ENCODE measurements around the gene FIBCD1.
"Not testable (repeated sequence)": the region's sequence is repeated elsewhere in the genome, so short reads cannot be mapped to it uniquely, and the experiment has no call there.

The FIBCD1 gene

GRCh38 chr9:130973686-130974281, 34.7 kb upstream of the FIBCD1 start:
- DNase-seq = no peak

DNA sequence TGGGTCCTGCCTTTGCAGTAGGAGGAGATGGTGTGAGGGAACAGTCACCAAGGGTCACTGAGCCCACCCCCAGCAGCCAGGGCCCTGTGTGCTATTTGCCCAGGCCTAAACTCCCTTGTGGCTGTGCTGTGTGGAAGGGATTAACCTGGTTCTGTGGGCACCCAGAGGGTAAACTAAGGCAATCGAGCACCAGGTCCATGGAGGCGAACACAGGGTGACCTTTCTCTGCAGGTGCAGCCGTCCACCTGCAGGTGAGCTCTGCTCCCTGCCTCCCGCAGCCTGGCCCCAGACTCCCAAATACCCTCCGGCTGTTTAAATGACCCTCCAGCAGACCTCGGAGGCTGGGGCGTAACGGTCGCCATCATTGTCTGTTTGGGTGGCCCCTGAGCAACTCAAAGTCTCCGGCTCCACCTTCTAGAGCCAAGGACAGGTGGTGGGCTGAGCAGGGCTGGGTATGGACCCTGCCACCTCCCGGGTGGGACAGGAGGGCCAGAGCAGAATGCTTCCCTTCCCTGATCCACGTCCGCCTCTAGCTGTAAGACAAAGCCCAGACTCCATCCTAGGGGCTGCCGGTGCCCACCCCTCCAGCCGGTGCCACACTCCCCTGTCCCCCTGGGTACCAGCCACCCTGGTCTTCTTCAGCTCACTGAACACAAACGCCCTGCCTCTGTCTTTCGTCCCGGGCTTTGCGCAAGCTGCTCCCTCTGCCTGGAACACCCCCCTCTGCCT, 34.1 kb upstream of the FIBCD1 start:
- DNase-seq = no peak

- DNase-seq = no peak
These were observed 33.4 kb upstream of the FIBCD1 start for GRCh38 chr9:130972277-130972956.

DNA sequence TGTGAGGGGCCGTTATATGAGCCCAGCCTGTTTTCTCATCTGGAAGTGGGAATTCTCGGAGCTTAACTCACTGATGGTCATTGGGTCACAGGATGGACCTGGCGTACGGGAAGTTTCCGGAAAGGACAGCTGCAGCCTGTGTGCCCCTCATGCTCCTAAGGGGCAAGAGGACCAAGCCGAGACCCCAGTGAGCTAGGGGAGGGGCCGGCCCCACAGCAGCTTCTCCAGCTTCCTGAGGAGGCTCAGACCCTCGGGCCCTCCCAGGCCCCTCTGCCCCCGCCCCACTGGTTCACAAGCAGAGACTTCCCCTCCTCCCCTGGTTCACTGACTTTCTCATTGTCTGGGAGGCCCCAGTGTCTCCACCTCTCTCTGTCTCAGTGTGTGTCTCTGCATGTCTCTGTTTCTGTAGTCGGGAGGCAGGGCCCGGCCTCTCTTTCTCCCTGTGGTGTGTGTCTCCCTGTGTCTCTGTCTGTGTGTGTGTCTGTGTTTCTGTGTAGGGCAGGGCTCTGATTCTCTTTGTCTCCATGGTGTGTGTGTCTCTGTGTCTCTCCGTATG, 32.3 kb upstream of the FIBCD1 start:
- DNase-seq = no peak

GRCh38 chr9:130970855-130971254, 31.8 kb upstream of the FIBCD1 start:
- DNase-seq = no peak

- DNase-seq = no peak
These were observed 31.0 kb upstream of the FIBCD1 start for GRCh38 chr9:130970052-130970451.

- no peak for DNase-seq
These were observed 26.6 kb upstream of the FIBCD1 start for GRCh38 chr9:130965680-130966079.

GRCh38 chr9:130963916-130964315, 24.9 kb upstream of the FIBCD1 start:
- no peak for DNase-seq

GRCh38 chr9:130963337-130963908, 24.4 kb upstream of the FIBCD1 start:
- DNase-seq = no peak

- no peak for DNase-seq
These were observed 23.6 kb upstream of the FIBCD1 start for GRCh38 chr9:130962418-130963316.

DNA sequence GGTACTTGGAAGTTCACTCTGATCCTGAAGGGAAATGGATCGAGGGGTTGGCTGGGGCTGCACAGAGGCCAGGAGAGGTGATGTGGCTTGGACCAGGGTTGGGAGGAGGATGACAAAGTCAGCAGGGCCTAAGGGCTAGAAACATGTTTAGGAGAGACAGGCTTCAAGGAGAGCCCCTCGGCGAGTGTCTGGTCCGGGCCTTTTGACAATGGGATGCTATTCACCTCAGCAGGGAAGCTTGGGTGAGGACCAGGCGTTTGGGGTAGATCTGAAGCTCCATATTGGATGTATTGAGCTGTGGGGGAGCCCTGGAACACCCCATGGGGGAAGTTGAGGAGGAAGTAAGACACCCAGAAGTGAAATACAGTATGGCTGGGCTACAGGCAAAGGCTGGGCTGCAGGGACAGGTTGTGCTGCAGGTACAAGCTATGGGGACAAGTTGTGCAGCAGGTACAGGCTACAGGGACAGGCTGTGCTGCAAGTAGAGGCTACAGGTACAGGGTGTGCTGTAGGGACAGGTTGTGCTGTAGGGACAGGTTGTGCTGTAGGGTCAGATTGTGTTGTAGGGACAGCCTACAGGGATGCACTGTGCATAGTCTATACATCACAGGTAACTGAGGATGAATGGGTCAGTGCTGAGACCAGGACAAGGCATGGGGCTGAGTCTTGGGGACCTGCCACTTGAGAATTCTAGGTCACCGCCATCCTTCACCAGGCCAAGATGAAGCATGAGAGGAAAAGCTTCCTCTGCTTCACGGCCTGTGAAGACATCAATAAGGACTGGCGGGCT, 22.7 kb upstream of the FIBCD1 start:
- no peak for DNase-seq

DNA sequence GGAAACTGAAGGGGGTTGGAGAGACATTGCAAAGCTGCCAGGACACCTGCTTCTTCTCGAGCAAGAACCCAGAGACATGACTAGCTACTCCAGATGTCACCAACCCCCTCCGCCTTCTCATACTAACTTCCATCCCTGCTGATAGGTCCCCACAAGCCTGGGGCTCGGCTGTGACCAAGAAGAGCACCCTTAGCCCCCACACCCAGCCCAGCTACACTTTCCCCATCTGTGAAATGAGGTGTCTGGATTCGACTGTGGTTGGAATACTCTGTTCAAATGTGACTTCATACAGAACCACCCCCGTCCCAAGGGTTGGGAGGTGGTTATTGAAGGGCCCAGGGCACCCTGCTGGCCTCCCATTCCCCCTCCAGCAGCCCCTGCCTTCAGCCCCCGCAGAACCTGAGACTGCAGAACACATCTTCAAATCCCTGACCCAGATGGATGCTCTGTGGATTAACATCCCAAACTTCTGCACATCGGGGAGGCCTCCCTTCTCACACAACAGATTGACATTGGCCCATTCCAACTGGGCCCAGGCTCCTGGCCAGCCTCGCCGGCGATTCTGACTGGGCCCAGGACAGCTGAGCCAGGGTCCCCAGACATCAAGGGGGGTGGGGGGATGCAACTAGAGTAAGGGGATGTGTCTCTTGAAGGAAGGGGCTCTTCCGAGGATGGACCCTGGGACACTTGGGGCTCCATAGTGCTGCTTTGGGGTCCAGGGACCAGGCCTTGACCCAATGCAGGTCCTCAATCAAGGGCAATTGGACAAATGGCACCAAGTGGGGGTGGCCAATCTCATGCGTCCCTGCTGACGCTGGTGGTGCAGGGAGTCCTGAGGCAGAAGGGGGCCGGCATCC, 21.7 kb upstream of the FIBCD1 start:
- no peak for DNase-seq

DNA sequence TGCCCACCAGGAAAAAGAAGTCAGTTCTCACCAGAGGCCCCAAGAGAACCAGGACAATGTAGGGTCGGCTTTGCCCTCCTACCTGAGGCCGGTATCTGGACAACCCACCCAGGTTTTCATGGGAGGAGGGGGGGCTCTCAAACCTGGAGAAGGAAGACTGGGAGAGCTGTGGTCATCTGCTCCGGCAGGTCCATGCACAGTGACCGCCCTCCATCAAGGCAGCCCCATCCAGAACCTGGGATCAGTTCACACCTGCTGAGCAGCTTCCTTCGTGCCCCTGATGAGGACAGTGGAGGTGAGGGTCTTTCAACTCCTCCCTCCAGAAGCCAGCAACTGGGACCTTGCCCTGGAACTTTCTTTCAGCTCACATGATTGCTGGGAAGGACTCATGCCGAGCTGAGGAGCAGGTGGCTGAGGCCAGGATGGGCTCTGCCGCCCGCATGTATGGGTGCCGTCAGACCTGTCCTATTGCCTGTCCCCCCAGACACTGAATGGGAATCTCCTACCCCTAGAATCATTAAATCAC, 20.8 kb upstream of the FIBCD1 start:
- no peak for DNase-seq

- DNase-seq = not testable (repeated sequence)
These were observed 19.5 kb upstream of the FIBCD1 start for GRCh38 chr9:130958564-130958963.

- DNase-seq = no peak
These were observed 18.6 kb upstream of the FIBCD1 start for GRCh38 chr9:130957451-130958203.

DNA sequence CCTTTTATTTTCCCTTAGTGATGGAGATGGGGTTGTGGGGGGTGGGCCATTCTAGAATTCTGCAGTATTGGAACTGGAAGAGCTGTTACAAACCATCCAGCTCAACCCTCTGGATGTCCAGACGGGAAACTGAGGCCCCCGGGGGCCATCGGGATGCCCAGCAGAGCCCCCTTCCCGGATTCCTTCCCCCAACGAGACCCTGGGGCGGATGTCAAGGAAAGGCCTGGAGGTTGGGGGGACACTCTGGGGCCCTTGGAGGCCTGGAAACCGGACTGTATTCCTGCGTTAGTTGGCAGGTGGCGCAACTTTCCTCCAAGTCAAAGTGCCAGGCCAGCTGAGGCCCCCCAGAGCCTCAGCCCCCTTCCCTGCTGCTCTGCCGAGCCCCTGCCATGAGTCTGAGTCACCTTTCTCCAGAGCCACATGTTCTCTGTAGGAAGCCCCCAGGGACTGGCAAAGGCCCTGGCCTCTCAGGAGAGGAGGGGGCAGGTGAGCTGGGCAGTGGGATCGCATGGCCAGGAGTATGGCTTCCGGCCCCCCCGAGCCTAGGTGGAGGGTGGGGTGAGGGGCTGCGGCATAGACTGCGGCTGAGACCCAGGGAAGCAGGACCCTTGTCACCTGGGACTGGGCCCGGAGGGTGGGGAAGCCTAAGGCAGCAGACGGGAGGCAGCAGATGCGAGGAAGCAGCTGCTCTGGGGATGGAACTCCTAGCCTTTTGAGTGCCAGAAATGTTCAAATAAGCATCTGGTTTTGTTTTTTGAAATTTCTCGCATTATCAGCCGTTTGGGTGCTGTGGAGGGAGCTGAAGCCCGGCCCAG, 17.8 kb upstream of the FIBCD1 start:
- no peak for DNase-seq

DNA sequence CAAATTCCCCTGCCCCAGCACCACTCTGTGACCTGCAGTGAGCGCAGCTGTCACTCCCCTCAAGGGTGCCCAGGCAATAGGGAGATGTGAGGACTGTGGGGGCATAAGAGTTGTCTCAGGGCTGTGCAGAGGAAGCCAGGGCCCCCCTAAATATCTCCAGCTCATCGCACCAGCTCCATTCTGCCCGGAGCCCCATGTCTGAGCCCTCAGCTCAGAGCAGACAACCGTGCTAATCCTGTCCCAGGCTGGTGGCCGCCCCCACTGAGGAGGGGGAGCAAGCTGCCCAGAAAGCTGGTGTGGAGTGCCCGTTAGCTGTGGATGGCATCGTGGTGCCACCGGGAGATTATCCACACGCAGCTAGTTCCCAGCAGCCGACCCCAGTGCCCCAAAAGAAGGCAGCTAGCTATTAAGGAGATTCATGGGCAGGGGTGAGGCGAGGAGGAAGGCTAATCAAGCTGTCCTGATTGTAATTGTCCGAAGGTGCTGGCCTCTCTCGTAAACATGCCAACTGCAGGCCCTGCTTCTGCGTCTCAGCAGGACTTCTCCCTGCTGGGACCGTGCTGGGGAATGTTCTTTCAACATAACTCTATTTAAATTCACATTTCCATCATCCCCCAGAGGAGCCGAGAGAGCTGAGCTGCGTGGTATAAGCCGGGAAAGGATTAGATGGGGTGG, 17.0 kb upstream of the FIBCD1 start:
- no peak for DNase-seq

- DNase-seq = not testable (repeated sequence)
These were observed 15.9 kb upstream of the FIBCD1 start for GRCh38 chr9:130954925-130955324.

Measured in stimulated activated naive CD4-positive, alpha-beta T cell treated with Interleukin-2 at 50 U/mL for 16 hours (primary cell).